Measurements from ENCODE around the gene GP2.

GP2 gene

GRCh38 chr16:20280259-20280658 lies 47.1 kb downstream of the GP2 start:
- no peaks in the 10 kb centered on the region for H4K20me1 ChIP-seq (ENCODE audit: insufficient read depth)
- TF ChIP-seq, protein P1, sequence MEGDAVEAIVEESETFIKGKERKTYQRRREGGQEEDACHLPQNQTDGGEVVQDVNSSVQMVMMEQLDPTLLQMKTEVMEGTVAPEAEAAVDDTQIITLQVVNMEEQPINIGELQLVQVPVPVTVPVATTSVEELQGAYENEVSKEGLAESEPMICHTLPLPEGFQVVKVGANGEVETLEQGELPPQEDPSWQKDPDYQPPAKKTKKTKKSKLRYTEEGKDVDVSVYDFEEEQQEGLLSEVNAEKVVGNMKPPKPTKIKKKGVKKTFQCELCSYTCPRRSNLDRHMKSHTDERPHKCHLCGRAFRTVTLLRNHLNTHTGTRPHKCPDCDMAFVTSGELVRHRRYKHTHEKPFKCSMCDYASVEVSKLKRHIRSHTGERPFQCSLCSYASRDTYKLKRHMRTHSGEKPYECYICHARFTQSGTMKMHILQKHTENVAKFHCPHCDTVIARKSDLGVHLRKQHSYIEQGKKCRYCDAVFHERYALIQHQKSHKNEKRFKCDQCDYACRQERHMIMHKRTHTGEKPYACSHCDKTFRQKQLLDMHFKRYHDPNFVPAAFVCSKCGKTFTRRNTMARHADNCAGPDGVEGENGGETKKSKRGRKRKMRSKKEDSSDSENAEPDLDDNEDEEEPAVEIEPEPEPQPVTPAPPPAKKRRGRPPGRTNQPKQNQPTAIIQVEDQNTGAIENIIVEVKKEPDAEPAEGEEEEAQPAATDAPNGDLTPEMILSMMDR (conservative IDR thresholded peaks at IDR 0.05; ENCODE audit: low read depth, low read length): no peak
- H3K4me1 ChIP-seq (ENCODE audit: low read depth, poor library complexity, severe bottlenecking): no peaks in the 10 kb centered on the region
- no peak overlapping the region for H3K27ac ChIP-seq
- H3K36me3 ChIP-seq (ENCODE audit: insufficient read depth): no peaks in the 10 kb centered on the region
- no peak overlapping the region for H3K4me3 ChIP-seq (IDR thresholded peaks at IDR 0.05; ENCODE audit: insufficient read depth, low read depth, low read length)
- H3K79me2 ChIP-seq (ENCODE audit: insufficient read depth, low read depth): no peaks in the 10 kb centered on the region
- no peaks in the 10 kb centered on the region for H3K27me3 ChIP-seq (ENCODE audit: insufficient read depth, low read depth)
- H3K9ac ChIP-seq: no peak overlapping the region
- no peak overlapping the region for H2AFZ ChIP-seq (ENCODE audit: low read depth)
- H3K4me2 ChIP-seq: no peak overlapping the region

GRCh38 chr16:20271893-20272292 lies 55.4 kb downstream of the GP2 start:
- Histone ChIP-seq H3K36me3 (ENCODE audit: insufficient read depth) (no peaks in the 10 kb centered on the region), H3K27me3 (ENCODE audit: insufficient read depth, low read depth) (no peaks in the 10 kb centered on the region), H3K27ac (no peak overlapping the region), H3K9ac (no peak overlapping the region), H3K4me2 (no peak overlapping the region), H3K4me1 (ENCODE audit: low read depth, poor library complexity, severe bottlenecking) (no peaks in the 10 kb centered on the region), H3K79me2 (ENCODE audit: insufficient read depth, low read depth) (no peaks in the 10 kb centered on the region), H3K4me3 (IDR thresholded peaks at IDR 0.05; ENCODE audit: insufficient read depth, low read depth, low read length) (no peak overlapping the region), H2AFZ (ENCODE audit: low read depth) (no peak overlapping the region), H4K20me1 (ENCODE audit: insufficient read depth) (no peaks in the 10 kb centered on the region)
- TF ChIP-seq, protein P1 (conservative IDR thresholded peaks at IDR 0.05; ENCODE audit: low read depth, low read length): no peak

- no peaks in the 10 kb centered on the region for H3K36me3 ChIP-seq (ENCODE audit: insufficient read depth)
- H3K79me2 ChIP-seq (ENCODE audit: insufficient read depth, low read depth): no peaks in the 10 kb centered on the region
- H3K4me1 ChIP-seq (ENCODE audit: low read depth, poor library complexity, severe bottlenecking): no peaks in the 10 kb centered on the region
- H4K20me1 ChIP-seq (ENCODE audit: insufficient read depth): no peaks in the 10 kb centered on the region
- H2AFZ ChIP-seq (ENCODE audit: low read depth): no peak overlapping the region
- TF ChIP-seq, protein P1 (conservative IDR thresholded peaks at IDR 0.05; ENCODE audit: low read depth, low read length): no peak
- no peak overlapping the region for H3K9ac ChIP-seq
- H3K27ac ChIP-seq: no peak overlapping the region
- no peak overlapping the region for H3K4me2 ChIP-seq
- H3K27me3 ChIP-seq (ENCODE audit: insufficient read depth, low read depth): no peaks in the 10 kb centered on the region
- H3K4me3 ChIP-seq (IDR thresholded peaks at IDR 0.05; ENCODE audit: insufficient read depth, low read depth, low read length): no peak overlapping the region
Measured at GRCh38 chr16:20268409-20268808, 58.9 kb downstream of the GP2 start.

- no peaks in the 10 kb centered on the region for H3K79me2 ChIP-seq (ENCODE audit: insufficient read depth, low read depth)
- no peaks in the 10 kb centered on the region for H3K36me3 ChIP-seq (ENCODE audit: insufficient read depth)
- H3K4me1 ChIP-seq (ENCODE audit: low read depth, poor library complexity, severe bottlenecking): no peaks in the 10 kb centered on the region
- no peak overlapping the region for H2AFZ ChIP-seq (ENCODE audit: low read depth)
- no peaks in the 10 kb centered on the region for H3K27me3 ChIP-seq (ENCODE audit: insufficient read depth, low read depth)
- TF ChIP-seq, protein P1 (conservative IDR thresholded peaks at IDR 0.05; ENCODE audit: low read depth, low read length): no peak
- H3K9ac ChIP-seq: no peak overlapping the region
- H3K4me3 ChIP-seq (IDR thresholded peaks at IDR 0.05; ENCODE audit: insufficient read depth, low read depth, low read length): no peak overlapping the region
- no peaks in the 10 kb centered on the region for H4K20me1 ChIP-seq (ENCODE audit: insufficient read depth)
- H3K27ac ChIP-seq: no peak overlapping the region
- H3K4me2 ChIP-seq: no peak overlapping the region
Measured at GRCh38 chr16:20265019-20265418, 62.3 kb downstream of the GP2 start.
